ENCODE data around the gene C1orf159.

C1orf159 gene

GRCh38 chr1:1132956-1133750 is 17.3 kb upstream of the C1orf159 start:
- DNase-seq (ENCODE audit: low read depth in 2 of 2, low spot score in 1 of 2), result no peak

GRCh38 chr1:1132042-1132950 is 16.4 kb upstream of the C1orf159 start:
- DNase-seq (ENCODE audit: low read depth in 2 of 2, low spot score in 1 of 2), result no peak

- no peak for DNase-seq (ENCODE audit: low read depth in 2 of 2, low spot score in 1 of 2)
Measured at GRCh38 chr1:1130206-1131120, 14.6 kb upstream of the C1orf159 start.

DNA sequence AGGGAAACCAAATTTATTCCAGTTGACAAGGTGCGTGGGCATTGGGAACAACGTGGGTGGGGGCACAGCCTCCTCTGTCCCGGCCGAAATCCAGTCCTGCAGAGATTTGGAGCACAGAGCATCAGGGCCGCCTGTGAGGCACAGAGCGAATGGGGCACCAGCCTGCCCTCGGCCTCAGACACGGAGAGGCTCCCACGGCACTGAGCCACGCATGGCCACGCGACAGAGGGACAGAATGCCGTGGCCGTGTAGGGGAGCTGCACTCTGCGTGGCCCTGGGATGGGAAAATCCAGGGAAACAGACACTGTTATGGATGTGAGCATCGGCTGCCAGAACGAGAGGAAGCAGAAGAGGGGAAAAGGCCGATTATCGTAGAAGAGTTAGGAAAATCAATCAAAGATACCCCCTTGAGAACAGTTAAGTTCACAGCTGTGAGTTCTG is 13.5 kb upstream of the C1orf159 start:
- no peak for DNase-seq (ENCODE audit: low read depth in 2 of 2, low spot score in 1 of 2)

DNA sequence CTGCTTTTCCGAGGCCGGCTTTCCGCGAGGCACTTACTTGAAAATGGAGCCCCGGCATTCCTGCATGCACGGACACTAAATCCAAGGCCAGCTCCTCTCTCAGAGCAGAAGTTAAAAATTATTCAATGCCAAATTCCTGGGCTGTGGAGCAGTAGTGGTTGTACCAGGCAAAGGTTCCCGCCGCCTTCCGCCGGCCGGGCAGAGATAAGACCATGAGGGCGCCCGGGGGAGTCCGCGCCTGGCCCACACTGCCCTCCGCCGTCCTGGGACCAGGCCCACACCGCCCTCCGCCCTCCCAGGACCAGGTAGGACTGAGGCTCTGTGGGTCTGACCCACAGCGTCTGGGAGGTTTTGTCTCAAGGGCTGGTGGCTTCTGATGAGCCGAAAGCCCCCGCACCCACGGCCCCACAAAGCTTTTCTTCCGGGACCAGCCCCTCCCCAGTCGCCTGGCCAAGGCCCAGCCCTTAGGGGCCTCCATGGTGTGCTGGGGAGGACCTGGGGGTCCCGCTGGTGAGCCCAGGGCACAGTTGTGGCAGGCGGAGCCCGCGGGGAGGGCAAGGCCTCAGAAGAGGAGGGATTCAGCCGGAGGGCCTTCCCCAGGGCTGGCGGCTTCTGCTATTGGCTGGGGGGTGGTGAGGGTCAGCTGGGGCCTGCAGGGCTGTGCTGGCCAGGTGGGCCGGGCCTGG is 12.7 kb upstream of the C1orf159 start:
- DNase-seq (ENCODE audit: low read depth in 2 of 2, low spot score in 1 of 2), result no peak

- no peak for DNase-seq (ENCODE audit: low read depth in 2 of 2, low spot score in 1 of 2)
Measured at GRCh38 chr1:1127551-1128451, 11.9 kb upstream of the C1orf159 start.

DNA sequence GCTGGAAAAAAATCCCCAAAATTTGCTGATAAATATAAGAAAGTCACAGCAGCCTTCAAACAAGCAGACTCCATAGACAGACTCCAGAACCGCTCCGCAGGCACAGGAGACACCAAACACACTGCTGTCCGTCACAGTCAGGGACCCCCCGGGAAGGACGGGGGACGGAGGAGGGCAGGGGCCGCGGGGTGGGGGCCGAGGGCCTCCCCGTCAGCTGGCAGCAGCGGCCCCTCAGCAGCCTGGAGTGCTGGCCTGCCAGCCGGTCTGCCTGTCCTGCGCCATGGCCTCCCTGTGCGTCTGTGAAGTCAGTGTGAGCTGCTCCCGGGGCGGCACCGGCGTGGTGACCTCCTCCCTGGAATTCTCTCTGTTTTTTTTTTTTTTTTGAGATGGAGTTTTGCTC is 10.1 kb upstream of the C1orf159 start:
- DNase-seq (ENCODE audit: low read depth in 2 of 2, low spot score in 1 of 2), result no peak

DNA sequence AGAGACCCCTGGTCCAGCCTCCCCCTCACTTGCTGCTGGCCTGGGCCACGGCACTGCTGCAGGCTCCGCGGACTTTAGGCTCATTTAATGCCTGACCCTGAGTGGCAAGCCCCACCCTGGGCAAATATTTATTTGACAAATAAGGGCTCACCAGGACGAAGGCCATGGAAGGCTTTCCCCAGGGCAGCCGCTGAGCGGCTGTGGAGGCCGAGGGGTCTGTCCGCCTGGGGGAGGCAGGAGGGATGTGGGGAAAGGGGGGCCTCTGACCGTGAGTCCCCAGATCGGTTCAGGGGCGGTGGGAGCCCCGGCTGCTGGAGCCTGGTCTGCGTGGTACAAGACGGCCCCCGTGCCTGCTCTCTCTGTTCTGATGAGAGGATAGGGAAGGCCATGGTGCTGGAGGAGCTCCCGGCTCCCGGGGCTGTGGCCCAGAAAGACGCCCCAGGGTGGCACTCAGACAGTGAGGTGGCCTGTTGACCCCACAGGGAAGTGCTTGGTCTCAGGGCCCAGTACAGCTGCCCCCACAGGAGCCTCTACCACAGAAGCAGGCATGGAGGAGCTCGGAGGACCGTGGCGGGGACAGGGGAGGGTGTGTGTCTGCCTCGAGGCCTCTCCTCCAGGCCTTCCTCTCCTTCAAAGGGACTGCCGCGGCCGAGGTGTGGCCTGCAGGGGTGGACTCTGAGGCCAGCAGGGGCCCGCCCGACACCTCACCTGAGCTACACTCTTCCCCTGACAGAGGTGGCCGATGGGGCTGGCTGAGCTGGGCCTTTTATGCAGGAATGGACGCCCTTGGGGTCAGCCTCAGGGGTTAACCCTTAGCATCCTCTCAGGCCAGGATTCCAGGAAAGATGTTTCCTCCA is 9.1 kb upstream of the C1orf159 start:
- no peak for DNase-seq (ENCODE audit: low read depth in 2 of 2, low spot score in 1 of 2)

DNA sequence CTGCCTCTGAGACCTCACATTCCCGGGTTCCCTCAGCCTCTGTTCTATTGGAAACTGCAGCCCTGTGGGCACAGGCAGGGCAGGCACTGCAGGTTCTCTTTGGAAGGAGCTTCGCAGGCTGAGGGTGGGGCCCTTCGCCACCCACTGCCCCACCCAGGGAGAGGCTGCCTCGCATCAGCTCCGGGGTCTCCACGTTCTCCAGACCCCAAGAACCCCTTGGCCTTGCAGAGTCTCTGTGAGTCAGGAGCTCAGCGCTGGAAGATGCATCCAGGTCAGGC is 8.6 kb upstream of the C1orf159 start:
- no peak for DNase-seq (ENCODE audit: low read depth in 2 of 2, low spot score in 1 of 2)

- no peak for DNase-seq (ENCODE audit: low read depth in 2 of 2, low spot score in 1 of 2)
Measured at GRCh38 chr1:1123581-1124507, 8.0 kb upstream of the C1orf159 start.

DNA sequence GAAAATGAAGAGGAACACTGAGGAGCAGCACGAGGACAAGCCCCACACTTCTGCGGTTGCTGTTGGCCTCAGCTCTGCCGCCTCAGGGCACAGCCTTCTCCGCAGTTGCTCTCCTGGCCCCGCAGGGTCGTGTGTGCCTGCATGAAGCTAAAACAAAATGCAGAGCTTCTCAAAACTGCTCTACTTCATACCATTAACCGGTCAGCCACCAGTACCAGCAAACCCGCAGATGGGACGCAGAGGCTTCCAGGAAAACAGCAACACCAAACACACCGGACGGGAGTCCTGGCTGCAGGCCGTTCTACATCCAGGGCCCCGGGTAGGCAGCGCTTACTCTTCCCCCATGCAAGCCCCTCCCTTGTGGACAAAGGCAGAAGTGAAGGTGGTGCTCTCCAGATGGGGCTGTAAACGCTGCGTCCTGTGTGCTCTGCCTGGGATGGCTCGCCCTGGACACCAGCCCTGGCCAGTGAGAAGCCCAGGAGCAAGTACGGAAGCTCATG is 7.1 kb upstream of the C1orf159 start:
- DNase-seq (ENCODE audit: low read depth in 2 of 2, low spot score in 1 of 2), result no peak

GRCh38 chr1:1122078-1122811 is 6.4 kb upstream of the C1orf159 start:
- peak; percentile 68 to 69 for DNase-seq (ENCODE audit: low read depth in 2 of 2, low spot score in 1 of 2)

DNA sequence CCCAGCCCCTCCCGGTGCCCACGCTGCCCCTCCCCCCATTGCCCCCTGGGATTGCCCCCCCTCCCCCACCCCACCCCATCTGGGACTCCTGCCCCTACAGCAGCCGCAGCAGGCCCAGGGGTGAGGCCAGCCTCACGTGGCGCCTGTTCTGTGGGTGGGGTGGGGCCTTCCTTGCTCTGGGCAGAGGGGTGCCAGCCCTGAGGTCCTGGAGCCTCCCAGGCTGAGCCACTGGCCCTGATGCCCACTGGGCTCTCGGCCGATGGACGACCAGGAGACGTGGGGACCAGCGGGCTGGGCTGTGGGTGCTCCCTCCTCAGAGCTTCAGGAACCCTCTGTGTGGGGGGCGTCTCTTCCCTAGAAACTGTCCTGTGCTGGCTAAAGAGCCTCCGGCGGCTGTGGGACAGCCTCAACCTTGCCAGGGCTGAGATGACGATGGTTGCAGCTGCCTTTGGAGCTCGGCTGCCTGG is 5.8 kb upstream of the C1orf159 start:
- no peak for DNase-seq (ENCODE audit: low read depth in 2 of 2, low spot score in 1 of 2)

GRCh38 chr1:1120866-1121591 is 5.1 kb upstream of the C1orf159 start:
- no peak for DNase-seq (ENCODE audit: low read depth in 2 of 2, low spot score in 1 of 2)

- DNase-seq (ENCODE audit: low read depth in 2 of 2, low spot score in 1 of 2), result no peak
Measured at GRCh38 chr1:1120096-1120495, 4.2 kb upstream of the C1orf159 start.

DNA sequence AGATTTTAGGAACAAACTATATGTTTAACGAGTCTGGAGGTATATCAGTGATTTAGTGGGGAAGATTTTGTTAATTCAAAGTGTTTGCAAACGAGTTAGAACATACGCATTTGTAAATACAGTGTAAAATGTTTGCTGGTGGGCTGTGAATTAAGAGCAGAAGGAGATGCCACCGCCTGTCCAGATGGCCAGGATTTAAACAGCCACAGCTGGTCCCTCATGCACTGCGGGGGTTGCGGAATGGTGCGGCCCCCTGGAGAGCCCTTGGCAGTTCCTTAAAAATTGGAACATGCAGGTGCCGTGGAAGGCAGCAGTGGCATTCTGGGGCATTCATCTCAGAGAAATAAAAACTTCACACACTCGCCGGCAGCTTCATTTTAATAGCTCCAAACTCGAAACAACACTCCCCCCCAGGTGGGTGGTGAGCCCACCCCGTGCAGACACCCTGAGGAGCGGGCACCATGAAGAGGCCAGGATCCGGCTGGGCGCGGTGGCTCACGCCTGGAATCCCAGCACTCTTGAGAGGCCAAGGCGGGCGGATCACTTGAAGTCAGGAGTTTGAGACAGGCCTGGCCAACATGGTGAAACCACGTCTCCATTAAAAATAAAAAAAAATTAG is 3.5 kb upstream of the C1orf159 start:
- no peak for DNase-seq (ENCODE audit: low read depth in 2 of 2, low spot score in 1 of 2)
